ENCODE results near the gene JMJD8.

The JMJD8 gene

DNA sequence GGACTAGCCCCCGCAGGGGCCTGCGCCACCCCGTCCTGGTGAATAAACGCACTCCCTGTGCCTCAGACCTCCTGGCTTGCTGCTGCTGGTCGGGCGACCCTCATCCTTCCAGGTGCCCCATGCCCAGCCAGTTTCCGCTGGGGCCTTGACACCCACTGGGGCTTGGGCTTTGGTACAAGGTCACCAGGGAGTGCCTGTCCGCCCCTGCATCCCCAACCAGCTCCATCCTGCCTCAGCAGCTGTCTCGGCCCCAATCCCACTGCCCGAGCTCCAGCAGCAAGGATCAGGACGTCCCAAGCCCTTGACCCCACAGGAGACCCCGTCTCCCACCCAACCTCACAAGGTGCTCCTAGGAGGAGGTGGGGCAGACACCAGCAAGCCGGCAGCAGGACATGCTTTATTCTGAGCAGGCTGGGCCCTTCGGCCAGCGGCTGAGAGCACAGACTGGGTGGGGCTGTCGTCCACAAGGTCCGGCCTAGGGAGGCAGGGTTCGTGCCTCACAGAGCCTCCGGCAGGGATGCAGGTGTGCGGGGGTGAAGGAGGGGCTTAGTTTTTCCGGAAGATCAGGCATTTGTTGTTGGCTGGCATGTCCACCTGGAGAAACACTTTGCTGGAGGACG lies 50.0 kb downstream of the JMJD8 start:
- no peak overlapping the region for H3K4me3 ChIP-seq (ENCODE audit: low read depth, low read length)
- no peak for DNase-seq (ENCODE audit: low read depth)
- no peak for TF ChIP-seq CTCF (IDR thresholded peaks at IDR 0.05; ENCODE audit: low read depth, low read length, missing control alignments)

- no peak for TF ChIP-seq CTCF (IDR thresholded peaks at IDR 0.05; ENCODE audit: low read depth, low read length, missing control alignments)
- DNase-seq (ENCODE audit: low read depth): no peak
- no peak overlapping the region for H3K4me3 ChIP-seq (ENCODE audit: low read depth, low read length)
These were observed 50.6 kb downstream of the JMJD8 start for GRCh38 chr16:633336-634050.

- DNase-seq (ENCODE audit: low read depth): no peak
- no peak for TF ChIP-seq CTCF (IDR thresholded peaks at IDR 0.05; ENCODE audit: low read depth, low read length, missing control alignments)
- no peak overlapping the region for H3K4me3 ChIP-seq (ENCODE audit: low read depth, low read length)
These were observed 51.4 kb downstream of the JMJD8 start for GRCh38 chr16:632486-633335.

DNA sequence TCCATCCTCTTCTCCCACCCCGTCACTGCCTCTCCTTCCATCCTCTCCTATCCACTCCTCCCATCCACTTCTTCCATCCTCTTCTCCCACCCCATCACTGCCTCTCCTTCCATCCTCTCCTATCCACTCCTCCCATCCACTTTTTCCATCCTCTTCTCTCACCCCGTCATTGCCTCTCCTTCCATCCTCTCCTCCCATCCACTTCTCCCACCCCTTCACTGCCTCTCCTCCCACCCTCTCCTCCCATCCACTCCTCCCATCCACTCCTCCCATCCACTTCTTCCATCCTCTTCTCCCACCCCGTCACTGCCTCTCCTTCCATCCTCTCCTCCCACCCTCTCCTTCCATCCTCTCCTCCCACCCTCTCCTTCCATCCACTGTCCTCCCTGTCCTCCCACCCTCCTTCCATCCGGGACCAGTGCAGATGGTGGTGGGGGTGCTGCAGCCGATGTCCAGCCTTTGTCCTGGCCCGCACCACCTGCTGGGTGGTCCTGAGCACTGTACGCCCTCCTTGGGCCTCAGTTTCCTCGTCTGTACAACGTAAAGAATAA lies 52.3 kb downstream of the JMJD8 start:
- H3K4me3 ChIP-seq (ENCODE audit: low read depth, low read length): no peak overlapping the region
- DNase-seq (ENCODE audit: low read depth): no peak
- TF ChIP-seq CTCF (IDR thresholded peaks at IDR 0.05; ENCODE audit: low read depth, low read length, missing control alignments): no peak
